Stimulated activated CD4-positive, alpha-beta T cell treated with anti-CD3 and anti-CD28 coated beads, Interleukin-4, amount 100 ng/mL, for 24 hours (primary cell): ENCODE data around the gene TMEM176B.
"Not testable (repeated sequence)": the region's sequence is repeated elsewhere in the genome, so short reads cannot be mapped to it uniquely, and the experiment has no call there.

Experiments used
- DNase-seq: peaks from one replicate; pipeline ENCODE4 v3.0.0-alpha.2; 2020

Gene TMEM176B

DNA sequence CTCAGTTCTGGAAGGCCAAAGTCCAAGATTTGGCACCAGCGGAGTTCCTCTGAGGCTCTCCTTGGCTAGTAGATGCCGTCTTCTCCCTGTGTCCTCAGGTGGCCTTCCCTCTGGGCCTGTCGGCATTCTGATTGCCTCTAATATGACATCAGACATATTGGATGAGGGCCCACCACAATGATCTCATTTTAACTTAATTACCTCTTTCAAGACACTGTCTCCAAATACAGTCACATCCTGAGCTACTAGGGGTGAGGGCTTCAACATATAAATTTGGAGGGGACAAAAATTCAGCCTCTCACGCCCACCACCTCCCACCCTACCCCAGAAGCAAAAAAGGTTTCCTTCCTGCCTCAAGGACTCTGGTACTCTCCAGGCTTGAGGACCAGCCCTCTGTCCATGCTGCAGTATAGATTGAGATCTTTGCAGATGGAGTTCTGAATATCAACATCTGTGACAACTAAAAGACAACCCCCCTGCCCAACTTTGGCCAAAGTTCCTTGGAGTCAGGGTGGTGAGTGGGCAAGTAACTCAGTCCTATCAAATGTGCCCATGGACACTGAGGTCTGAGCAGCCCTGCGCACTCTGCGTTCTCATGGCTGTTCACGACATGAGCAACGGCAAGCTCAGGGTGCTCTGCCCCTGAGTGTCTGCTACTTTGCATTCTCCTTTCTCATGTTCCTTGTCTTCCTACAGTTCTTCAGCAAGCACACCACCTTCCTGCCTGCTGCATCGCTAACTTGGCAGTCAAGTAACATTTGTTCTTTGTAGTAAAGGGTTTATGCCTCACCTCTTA lies 11.5 kb downstream of the TMEM176B start:
- DNase-seq = no peak

GRCh38 chr7:150787321-150788281 lies 12.6 kb downstream of the TMEM176B start:
- no peak for DNase-seq

GRCh38 chr7:150784954-150785353 lies 15.2 kb downstream of the TMEM176B start:
- no peak for DNase-seq

DNA sequence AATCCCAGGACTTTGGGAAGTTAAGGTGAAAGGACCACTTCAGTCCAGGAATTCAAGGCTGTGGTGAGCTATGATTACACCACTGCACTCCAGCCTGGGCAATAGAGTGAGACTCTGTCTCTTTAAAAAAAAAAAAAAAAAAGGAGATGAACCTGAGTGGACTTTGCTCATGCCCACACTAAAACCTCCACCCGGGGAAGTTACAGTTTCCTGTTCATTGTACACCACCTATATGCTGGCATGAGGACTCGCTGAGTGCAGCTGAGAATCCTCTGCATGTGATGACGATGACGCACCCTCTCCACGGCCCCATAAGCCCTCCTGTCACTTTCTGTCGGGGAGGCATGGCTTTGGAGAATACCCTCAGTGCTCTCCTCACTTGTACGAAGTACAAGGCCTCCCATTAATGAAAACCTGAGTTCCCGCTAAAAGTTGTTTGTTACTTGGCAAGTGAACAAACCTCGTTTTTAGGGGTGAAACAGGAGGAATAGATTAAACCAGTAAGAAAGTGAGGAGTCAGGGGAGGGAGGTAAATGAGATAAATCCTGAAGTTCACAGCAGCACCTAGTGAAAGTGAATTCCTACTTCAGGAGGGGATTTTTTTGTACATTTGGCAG lies 15.9 kb downstream of the TMEM176B start:
- no peak for DNase-seq

DNA sequence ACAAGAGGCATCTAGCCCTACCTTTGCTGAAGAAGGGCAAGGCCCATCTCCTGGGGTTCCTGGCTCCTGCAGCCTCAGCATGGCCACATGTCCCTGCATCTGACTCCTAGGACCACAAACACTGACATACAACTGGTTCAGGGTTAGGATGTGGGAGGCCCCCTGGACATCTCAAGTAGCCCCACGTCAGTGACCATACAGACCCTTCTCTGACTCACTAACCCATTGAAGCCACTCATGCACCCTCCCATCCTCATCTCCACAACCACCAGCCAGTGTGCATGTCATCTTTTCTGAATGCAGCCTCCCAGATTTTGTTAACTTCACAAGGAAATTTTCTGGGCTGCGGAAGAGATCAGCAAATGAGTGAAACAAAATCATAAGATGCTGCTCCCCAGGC lies 18.2 kb downstream of the TMEM176B start:
- no peak for DNase-seq

- DNase-seq = no peak
Measured at GRCh38 chr7:150781103-150781502, 19.1 kb downstream of the TMEM176B start.

- no peak for DNase-seq
Measured at GRCh38 chr7:150780292-150780691, 19.9 kb downstream of the TMEM176B start.

- peak; percentile 80 for DNase-seq
Measured at GRCh38 chr7:150778738-150779301, 21.3 kb downstream of the TMEM176B start.

DNA sequence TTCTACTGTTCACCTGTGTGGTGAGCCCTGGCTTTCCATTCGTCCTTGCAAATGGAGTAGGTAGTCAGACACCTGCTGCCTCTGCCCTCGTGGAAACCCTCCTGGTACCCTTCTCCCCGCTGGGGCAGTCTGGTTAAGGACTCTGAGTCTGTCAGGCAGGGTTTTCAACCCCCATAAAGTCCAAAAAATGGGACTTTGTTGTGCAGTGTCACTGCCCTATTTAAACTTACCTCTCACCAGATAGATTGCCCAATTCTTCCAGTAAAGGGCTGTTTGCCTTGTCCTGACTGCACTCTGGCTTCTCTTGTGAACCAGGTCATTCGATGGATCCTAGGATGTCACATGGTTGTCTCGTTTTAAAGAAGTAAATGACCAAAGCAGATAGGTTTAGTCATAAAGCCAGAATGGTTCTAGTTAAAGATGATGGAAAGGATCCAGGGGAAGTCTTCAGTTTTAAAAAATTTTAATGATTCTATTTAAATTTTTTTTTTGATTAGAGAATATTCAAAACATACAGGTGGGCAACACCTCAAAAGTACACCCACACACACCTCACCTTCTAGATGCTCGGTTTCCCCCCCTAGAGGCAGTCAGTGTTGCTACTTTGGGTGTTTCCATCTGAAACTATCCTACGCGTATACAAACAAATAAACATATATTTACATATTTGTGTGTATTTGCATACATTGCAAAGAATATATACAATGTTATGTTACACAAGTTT lies 22.0 kb downstream of the TMEM176B start:
- DNase-seq = no peak

- not testable (repeated sequence) for DNase-seq
Measured at GRCh38 chr7:150774131-150774530, 26.0 kb downstream of the TMEM176B start.

- DNase-seq = no peak
Measured at GRCh38 chr7:150769768-150770167, 30.4 kb downstream of the TMEM176B start.

DNA sequence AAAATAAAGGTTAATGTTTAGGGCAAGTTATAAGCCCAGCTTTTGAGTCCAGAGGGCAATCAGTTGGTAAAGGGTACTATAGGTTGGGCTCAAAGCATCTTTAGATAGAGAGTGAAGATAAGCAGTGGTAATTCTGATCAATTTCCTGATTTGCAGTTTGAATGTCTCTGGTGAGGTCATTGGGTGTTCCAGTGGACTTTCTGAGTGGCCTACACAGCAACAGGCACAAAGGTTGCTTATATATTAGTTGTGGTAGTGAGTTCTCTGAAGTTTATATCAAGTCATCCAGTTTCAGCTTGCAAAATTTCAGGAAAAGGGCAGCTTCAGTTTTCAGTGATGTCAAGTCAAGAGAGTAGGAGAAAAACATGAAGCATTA lies 33.8 kb downstream of the TMEM176B start:
- no peak for DNase-seq

GRCh38 chr7:150759479-150759878 lies 40.7 kb downstream of the TMEM176B start:
- no peak for DNase-seq

DNA sequence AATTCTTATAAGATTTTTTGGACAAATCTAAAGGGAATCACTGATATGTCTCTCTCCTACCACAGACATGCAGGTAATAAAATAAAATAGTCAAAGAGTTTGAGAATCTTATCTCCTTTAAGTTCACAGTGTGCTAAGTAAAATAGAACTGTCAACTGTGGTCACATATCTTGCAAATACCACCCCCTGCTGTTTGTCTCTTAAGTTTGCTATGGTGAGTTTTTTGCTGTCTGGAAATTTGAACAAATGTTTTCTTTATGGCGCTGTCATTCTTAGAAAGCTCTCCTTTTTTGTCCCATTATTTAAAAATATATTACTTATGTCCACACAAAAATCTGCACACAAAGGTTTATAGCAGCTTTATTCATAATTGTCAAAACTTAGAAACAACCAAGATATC lies 43.3 kb downstream of the TMEM176B start:
- no peak for DNase-seq

GRCh38 chr7:150756166-150756565 lies 44.0 kb downstream of the TMEM176B start:
- DNase-seq = no peak

DNA sequence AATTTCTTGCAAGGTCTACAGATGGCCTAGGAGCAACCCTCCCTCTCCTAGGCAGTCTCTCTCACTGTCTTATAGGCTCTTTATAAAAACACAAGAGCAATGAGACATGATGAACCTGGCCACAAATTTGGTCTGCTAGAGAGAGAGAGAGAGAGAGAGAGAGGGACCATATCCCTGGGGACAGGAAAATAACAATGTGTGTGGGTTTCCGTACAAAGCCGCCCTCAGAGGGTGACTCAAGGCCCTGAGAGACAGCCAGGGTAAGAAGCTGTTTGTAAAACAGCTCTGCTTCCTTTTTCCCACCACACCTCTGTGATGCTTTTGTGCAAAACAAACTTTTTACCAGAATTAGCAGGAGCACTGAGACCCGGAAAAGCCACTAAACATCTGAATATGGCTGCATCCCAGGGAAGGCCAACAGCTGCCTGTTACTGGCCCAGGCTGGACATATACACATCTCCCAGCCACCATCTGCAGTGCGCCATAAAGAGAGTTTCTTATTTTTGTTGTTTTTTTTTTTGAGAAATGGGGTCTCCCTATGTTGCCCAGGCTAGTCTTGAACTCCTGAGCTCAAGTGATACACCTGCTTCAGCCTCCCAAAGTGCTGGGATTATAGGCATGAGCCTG lies 44.6 kb downstream of the TMEM176B start:
- peak; percentile 81 for DNase-seq

- DNase-seq = no peak
Measured at GRCh38 chr7:150754951-150755350, 45.2 kb downstream of the TMEM176B start.

DNA sequence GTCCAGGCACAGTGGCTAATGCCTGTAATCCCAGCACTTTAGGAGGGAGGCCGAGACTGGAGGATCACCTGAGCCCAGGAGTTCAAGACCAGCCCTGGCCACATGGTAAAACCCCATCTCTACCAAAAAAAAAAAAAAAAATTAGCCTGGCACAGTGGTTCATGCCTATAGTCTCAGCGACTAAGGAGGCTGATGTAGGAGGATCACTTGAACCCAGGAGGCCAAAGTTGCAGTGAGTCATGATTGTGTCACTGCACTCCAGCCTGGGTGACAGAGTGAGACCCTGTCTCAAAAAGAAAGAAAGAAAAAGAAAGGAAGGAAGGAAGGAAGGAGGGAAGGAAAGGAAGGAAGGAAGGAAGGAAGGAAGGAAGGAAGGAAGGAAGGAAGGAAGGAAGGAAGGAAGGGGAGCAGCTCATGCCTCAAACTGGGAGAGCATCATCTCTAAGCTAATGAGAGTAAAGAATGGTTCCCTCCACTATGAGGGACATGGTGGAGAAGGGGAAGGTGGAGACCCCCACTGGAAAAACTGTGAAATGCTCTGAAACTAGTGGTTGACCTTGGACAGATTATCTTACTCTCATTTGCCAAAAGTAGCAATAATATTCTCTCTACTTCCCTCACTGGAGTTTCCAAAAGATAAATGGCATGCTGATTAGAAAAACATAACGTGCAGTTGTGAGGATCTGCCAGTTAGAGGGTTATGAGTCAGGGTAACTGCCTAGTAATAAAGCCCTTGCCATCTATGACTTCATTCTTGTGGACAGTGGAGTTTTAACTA lies 46.1 kb downstream of the TMEM176B start:
- peak; percentile 63 for DNase-seq

- DNase-seq = no peak
Measured at GRCh38 chr7:150753239-150753638, 46.9 kb downstream of the TMEM176B start.

DNA sequence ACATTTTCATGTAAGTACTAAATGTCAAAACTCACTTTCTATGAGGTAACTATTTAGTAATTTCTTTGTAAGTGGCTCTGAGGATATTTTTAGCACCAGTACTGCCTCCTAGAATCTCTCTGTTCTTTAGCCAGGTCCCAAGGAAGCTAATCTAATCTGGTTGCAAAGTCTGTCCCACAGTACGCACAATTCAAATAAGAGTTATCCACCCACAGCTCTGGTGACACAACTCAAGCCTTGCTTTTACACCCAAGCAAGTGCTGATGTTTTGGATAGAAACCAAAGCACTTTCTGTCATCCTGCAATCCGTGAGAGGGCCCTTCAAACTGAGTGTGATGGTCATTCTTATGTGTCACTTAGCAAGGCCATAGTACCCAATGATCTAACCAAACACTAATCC lies 48.5 kb downstream of the TMEM176B start:
- no peak for DNase-seq

DNA sequence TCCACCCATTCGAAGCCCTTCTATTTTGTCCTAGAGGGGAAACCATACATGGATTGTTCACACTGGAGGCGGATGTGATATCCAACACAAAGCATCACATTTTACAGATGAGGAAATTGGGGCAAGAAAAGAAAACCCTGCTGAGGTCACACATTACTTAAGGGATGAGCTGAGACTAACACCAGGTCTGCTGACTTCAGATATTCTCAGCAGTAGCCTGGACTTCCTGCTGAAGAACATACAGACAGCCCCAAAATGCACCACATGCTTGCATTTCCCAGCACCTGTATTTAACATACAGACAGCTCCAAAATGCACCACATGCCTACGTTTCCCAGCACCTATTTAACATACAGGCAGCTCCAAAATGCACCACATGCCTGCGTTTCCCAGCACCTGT lies 51.8 kb downstream of the TMEM176B start:
- DNase-seq = no peak
